ENCODE results near the gene MAGEB10.
"Not testable (repeated sequence)": the region's sequence is repeated elsewhere in the genome, so short reads cannot be mapped to it uniquely, and the experiment has no call there.

MAGEB10 gene

DNA sequence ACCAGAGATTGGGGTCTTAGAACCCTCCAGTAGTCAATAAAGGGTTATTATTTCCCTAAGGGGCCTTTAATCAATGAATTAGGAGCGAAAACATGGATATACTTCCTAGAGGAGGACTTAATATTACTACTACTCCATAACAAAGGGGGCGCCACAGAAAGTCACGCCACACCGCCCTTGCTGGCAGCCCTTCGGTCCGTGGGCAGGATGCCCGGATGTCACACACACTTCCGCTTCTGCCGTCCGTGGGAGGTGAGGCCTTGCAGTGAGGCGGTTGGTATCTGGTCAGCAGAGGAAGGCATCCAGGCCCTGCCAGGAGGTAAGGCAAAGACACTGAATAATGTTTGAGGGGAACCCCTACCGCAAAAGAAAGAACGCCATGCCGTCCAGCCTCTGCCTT, 436 bp downstream of the MAGEB10 start:
- Histone ChIP-seq H3K4me3 (no peak overlapping the region), H3K27ac (no peak overlapping the region)
- no peak for DNase-seq (ENCODE audit: low spot score)

DNA sequence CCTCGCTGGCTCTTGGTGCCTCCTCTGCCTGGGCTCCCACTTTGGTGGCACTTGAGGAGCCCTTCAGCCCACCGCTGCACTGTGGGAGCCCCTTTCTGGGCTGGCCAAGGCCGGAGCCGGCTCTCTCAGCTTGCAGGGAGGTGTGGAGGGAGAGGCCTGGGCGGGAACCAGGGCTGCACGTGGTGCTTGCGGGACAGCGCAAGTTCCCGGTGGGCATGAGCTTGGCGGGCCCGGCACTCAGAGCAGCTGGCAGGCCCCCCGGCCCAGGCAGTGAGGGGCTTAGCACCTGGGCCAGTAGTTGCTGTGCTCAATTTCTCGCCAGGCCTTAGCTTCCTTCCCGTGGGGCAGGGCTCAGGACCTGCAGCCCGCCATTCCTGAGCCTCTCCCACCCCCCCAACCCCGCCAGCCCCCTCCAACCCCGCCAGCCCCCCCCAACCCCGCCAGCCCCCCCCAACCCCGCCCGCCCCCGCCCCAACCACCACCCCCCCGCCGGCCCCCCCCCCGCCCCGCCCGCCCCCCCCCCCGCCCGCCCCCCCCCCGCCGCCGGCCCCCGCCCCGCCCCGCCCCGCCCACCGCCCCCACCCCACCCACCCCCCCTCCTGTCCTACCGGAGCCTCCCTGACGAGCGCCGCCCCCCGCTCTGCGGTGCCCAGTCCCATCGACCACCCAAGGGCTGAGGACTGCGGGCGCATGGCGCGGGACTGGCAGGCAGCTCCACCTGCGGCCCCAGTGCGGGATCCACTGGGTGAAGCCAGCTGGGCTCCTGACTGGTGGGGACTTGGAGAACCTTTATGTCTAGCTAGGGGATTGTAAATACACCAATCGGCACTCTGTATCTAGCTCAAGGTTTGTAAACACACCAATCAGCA, 1.4 kb downstream of the MAGEB10 start:
- H3K27ac ChIP-seq; DNase-seq (ENCODE audit: low spot score); H3K4me3 ChIP-seq: not testable (repeated sequence)

More for the DNA sequence above, 436 bp downstream of the MAGEB10 start:
- TF ChIP-seq, protein P1, sequence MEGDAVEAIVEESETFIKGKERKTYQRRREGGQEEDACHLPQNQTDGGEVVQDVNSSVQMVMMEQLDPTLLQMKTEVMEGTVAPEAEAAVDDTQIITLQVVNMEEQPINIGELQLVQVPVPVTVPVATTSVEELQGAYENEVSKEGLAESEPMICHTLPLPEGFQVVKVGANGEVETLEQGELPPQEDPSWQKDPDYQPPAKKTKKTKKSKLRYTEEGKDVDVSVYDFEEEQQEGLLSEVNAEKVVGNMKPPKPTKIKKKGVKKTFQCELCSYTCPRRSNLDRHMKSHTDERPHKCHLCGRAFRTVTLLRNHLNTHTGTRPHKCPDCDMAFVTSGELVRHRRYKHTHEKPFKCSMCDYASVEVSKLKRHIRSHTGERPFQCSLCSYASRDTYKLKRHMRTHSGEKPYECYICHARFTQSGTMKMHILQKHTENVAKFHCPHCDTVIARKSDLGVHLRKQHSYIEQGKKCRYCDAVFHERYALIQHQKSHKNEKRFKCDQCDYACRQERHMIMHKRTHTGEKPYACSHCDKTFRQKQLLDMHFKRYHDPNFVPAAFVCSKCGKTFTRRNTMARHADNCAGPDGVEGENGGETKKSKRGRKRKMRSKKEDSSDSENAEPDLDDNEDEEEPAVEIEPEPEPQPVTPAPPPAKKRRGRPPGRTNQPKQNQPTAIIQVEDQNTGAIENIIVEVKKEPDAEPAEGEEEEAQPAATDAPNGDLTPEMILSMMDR (IDR thresholded peaks at IDR 0.05): no peak

DNA sequence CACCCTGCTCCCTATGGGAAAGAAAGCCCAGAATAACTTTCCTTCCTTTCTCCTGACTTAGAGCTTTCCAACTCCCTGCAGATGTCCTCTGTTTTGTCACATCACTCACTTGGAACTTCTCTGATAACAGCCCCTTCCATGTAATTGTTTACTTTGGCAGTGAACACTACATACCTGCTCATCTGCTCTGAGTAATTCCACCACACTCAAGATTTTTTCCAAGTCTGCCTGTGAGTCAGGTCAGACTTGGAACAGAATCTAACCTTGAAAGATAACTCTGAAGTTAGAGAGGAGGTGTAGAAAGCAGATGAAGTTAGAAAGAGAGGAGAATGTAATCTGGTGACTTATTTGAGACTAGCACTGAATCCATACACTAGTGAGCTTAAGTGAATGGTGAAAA, 7.4 kb downstream of the MAGEB10 start:
- TF ChIP-seq, protein P1 (IDR thresholded peaks at IDR 0.05): no peak
- no peak for DNase-seq (ENCODE audit: low spot score)
- Histone ChIP-seq H3K4me3 (no peak overlapping the region), H3K27ac (no peak overlapping the region)

DNA sequence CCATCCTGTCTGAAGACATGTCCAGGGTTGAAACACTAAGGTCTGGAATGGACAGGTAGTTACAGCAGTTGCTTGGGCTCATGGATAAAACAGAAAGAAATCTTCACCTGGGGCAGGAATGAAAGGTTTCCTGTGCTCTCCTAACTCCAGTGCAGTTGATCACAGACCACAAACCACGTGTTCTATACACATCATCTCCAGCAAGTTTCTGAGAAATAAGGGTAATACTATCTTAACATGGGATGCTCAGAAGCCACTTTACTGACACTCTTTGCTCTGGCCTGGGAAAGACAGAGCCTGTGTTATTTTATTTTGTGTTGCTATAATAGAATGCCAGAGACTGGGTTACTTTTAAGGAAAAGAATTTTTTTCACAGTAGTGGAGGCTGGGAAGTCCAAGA, 16.0 kb downstream of the MAGEB10 start:
- TF ChIP-seq, protein P1 (IDR thresholded peaks at IDR 0.05): no peak
- Histone ChIP-seq H3K4me3 (no peak overlapping the region), H3K27ac (no peak overlapping the region)
- no peak for DNase-seq (ENCODE audit: low spot score)

DNA sequence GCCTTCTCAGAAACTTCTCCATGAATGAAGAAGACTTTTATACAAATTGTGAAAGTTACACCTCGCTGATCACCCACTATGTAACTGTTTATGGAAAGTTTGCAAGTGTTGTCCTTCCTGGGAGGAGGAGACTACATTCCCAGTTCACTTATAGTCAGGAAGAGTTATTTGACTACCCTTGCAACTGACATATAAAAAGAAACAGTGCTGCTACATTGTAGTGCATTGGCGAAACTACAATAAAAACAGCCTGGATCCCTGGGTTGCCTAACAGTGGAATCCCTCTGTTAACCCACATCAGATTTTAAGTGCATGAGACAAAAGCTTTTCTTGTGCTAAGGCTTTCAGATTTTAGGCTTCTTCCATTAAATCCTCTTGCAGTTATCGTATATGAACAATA, 30.4 kb downstream of the MAGEB10 start:
- H3K27ac ChIP-seq: no peak overlapping the region
- H3K4me3 ChIP-seq: no peak overlapping the region
- TF ChIP-seq, protein P1 (IDR thresholded peaks at IDR 0.05): no peak
- no peak for DNase-seq (ENCODE audit: low spot score)

DNA sequence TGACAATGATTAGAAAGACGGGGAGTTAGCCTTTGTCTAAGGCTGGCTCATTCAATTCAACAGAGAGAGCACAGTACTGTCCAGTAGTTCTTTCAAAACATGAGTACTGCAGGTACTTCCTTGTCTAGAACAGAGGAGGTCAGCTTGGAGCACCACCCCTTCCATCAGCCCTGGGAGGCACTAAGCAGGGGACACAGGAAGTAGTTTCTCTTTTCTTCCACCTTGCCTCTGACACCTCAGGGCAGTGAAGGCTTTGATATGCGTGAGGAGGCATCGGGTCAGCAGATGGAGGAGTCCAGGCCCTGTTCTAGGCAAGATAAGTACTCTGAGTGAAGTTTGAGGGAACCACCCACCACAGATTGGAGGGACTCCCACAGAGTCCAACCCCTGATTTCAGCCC, 33.1 kb downstream of the MAGEB10 start:
- no peak for DNase-seq (ENCODE audit: low spot score)
- Histone ChIP-seq H3K4me3 (no peak overlapping the region), H3K27ac (no peak overlapping the region)
- TF ChIP-seq, protein P1 (IDR thresholded peaks at IDR 0.05): no peak

DNA sequence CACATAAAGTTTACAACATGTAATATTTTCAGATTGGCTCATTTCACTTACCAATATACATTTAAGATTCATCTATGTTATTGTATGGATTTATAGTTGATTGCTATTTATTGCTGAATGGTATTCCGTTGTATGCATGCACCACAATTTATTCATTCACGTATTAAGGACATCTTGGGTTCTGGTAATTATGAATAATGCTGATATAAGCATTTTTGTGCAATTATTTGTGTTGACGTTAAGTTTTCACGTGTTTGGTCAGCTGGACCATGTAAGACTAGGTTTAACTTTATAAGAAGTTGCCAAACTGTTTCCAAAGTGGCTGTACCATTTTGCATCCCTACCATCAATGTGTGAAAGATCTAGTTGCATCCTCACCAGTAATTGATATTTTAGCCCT, 35.1 kb downstream of the MAGEB10 start:
- Histone ChIP-seq H3K4me3 (no peak overlapping the region), H3K27ac (no peak overlapping the region)
- TF ChIP-seq, protein P1 (IDR thresholded peaks at IDR 0.05): no peak
- DNase-seq (ENCODE audit: low spot score): no peak

All from coronary artery (tissue), 2 donors.